Stimulated activated CD4-positive, alpha-beta T cell treated with anti-CD3 and anti-CD28 coated beads, TNF-alpha, amount 100 ng/mL, for 4 hours (primary cell): ENCODE data around the gene PTPRD.

ENCODE experiments used
- DNase-seq, 3 experiments: peaks; one replicate each; pipeline ENCODE4 v3.0.0-alpha.2; 2020; ENCODE audit warnings: low read depth in 3 of 3

PTPRD gene

DNA sequence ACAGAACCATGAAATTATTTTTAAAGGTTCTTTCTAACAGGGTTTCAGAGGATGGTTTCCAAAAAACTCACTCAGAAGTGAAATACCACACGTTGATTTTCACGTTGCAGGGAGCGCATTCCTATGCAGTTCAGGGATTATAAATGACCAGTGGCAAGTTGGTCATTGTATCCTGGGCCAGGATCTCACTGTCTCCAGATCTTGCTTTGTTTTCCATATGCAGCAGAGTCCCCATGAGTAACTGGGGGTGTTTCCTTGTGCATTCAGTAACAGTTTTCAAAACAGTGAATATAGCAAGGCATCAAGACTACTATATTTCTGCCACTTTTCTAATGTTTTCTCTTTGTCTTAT lies 1748.3 kb downstream of the PTPRD start:
- no peak for DNase-seq

- no peak for DNase-seq
These were observed 1748.8 kb downstream of the PTPRD start for GRCh38 chr9:8863886-8864544.

GRCh38 chr9:8863069-8863468 lies 1749.7 kb downstream of the PTPRD start:
- DNase-seq: no peak

GRCh38 chr9:8860925-8861324 lies 1751.9 kb downstream of the PTPRD start:
- no peak for DNase-seq

DNA sequence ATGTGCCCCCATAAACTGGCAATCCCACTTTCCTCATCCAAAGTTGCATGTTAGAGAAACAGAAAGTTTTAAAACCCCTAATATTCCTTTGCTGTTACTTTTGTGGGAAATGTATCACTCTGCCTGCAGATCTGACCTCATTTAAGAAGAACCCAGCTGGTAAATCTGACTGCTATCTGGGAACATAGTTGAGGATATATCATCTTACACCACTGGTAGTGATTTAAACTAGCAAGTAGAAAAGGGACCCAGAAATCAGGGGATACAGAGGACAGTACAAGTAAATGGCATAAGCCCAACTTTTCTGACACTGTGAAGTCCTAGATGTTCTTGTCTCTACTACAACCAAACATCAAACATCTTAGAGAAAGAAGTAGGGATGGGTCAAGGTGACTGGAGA lies 1752.7 kb downstream of the PTPRD start:
- no peak for DNase-seq

GRCh38 chr9:8859416-8859815 lies 1753.4 kb downstream of the PTPRD start:
- no peak for DNase-seq

DNA sequence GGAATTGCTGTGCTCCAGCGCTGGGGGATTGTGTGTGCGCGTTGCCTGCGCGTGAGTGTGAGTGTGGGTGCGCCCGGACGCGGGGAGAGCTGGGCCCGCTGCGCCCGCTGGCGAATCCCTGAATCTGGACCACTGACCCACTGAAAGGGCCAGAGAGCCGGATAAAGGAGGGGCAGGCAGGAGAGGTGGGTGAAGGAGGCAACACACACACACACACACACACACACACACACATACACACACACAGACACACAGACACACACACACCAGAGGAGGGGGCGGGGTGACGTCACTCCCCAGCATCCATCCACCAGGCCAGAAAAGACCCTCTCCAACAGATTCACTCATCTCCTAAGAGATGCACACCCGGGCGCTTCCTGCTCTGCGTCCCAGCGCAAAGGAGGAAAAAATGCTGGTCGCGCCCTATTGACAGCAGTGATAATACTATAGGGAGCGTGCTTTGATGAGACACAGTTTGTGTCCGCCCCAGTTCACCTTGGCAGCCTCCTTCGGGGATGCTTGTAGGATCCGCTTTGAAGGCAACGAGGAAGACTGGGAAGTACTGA lies 1754.1 kb downstream of the PTPRD start:
- no peak for DNase-seq

DNA sequence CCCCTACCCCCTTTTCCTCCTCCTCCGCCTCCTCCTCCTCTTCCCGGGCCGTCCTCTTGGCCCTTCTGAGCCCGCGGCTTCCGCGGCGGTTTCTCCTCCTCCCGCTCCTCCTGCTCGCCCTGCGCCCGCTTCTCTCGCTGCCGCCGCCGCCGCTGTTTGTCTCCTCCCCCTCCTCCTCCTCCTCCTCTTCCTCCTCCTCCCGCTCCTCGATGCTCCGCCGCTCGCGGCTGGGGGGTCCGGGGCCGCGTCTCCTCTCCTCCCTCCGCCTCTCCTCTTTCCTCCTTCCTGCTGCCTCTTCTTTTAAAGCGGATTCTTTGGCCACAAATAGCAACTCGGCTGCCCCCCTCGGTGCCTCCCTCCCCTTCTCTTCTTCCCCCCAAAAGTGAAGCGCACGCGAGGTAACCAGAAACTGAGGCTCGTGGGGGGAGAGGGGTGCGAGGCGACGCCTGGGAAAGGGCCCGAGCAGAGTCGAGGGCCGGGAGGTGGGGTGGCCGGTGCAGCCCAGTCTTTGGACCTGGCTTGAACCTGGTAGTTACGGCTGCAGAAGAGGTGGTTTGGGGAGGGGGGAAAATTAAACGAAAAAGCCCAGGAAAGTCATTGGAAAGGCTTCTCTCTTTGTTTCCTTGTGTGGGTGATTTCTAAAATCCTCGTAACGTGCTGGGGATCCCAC lies 1754.7 kb downstream of the PTPRD start:
- DNase-seq: no peak

- no peak for DNase-seq
These were observed 1755.5 kb downstream of the PTPRD start for GRCh38 chr9:8857068-8857925.

DNA sequence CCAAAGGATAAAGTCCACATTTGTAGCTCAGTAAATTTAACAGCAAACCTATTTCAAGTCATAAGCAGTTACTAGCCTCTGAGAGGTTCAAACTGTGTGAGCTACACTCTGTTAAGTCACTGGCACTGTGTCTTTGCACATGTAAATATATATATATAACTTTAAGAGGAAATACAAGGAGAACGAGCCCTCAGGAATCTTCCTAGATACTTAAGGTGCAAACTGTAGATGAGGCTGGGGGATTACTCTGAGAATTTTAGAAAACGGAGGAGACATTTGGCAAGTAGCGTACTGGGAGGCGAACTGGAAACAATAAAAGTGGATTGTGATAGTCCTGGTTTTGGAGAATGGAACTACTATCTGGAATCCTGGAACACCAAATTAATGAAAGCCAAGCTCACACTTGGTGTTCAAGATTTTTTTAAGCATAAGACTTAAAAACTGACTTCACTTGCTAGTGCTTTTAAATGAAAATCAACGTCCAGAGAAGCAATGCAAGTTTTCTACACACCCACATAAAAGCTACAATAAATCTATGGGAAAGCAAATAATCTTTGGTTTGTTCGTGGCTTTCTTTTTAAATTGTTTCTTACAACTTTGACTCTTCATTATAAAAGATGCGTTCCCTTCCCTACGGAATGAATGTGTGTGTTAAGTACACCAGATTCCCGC lies 1756.3 kb downstream of the PTPRD start:
- DNase-seq: no peak

DNA sequence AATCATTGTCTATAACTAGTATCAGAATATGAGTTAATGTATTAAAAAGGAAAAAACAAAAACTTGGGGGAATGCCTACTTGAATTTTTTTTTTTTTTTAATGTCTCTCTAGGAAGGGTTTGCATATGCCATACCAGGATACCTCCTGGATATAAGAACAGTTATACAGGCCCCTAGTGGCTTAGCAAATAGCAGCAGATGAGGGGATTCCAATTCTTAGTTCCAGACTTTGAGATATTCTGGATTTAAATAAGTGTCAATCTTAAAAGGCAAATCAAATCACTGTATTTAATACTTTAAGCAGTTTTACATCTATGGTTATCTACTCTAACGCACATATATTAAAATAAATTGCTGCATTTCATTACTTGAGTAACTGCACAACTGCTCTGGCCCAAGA lies 1757.8 kb downstream of the PTPRD start:
- DNase-seq: no peak

GRCh38 chr9:8852301-8852864 lies 1760.4 kb downstream of the PTPRD start:
- DNase-seq: no peak

DNA sequence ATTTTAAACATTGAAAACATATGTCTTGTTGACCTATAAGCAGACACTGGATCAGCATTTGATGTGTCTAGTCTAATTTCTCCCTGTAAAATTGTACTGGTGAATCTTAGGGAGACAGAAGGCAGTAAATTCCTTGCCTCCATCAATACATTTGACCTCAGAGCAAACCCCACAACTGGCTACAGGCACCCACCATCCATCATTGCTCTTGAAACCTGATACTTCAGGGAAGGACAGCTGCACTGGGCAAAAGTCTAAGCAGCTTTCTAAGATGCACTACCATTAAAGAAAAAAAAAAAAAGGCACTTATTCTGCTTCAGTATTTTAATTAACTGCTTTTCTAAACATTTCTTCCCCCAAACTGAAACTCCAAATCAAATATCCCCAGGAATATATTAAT lies 1761.9 kb downstream of the PTPRD start:
- no peak for DNase-seq

- no peak for DNase-seq
These were observed 1767.0 kb downstream of the PTPRD start for GRCh38 chr9:8845808-8846207.

- no peak for DNase-seq
These were observed 1767.4 kb downstream of the PTPRD start for GRCh38 chr9:8845376-8845775.

DNA sequence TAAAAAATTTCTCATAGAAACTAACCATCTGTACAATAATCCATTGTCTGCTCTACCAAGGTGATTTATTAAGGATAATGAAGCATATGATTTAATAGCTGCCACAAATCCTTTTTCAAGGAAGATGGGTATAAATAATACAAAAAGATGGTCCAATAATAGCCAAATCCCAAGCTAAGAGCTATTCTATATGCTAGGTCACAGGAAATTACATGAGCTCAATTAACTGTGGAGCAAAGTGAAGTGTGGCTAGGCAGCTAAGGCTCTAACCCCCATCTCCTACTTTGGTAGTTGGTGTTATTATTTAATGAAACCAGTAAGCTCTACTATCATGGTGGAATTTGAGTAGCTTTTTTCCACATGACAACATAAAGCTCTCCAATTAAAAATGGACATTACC lies 1768.3 kb downstream of the PTPRD start:
- DNase-seq: no peak

GRCh38 chr9:8842402-8843193 lies 1770.2 kb downstream of the PTPRD start:
- no peak for DNase-seq

DNA sequence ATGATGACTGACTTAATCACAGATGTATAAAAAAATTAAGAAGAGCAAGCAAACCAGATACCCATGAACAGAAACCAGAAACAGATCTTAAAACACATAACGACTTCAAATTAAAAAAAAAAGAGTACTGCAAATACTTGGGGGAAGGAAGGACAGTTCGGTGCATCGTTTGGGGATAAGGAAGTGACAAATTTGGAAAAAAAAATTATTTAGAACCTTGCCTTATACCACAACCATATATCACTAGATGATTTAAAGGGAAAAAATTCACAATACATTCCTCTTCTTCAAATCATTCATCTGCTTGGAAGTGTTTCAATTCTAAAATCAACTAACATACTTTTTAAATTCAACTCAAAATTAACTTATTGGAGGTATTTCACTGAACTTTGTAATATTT lies 1774.7 kb downstream of the PTPRD start:
- no peak for DNase-seq

DNA sequence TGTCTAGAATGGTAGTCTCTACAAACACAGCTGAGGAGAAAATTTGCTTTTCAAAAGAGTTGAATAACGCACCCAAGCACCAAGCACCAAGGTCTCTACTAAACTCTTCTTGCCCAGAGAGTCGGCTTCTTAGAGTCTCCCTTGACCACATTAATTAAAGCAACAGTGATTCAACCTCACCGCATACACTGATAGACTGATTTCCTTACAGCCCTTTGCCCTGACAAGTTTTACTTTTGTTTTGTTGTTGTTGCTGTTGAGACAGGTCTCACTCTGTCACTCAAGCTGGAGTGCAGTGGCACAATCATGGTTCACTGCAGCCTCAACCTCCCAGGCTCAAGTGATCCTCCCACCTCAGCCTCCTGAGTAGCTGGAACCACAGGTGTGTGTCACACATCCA lies 1777.5 kb downstream of the PTPRD start:
- no peak for DNase-seq

- DNase-seq: no peak
These were observed 1779.8 kb downstream of the PTPRD start for GRCh38 chr9:8832955-8833354.

DNA sequence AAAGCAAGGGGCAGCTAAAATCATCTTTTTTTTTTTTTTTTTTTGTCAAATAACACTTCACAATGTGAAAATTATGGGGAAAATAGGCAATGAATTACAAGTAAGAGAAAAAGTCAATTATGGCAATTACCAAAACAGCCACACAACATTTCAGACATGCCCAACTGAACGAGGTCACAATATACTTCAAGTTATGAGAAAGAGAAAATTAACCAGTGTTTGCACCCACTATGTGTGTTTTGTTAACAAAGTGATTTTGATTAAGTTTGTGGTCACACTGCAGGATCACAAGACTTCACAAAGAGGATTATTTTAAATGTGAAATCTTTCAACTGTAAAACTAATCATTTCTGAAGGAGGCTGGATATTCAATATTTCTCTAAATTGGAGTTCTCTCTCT lies 1780.4 kb downstream of the PTPRD start:
- DNase-seq: no peak
